GM10847 (cell line): ENCODE data around the gene BTAF1.

Experiments
- POLR2A ChIP-seq: IDR thresholded peaks from 2 replicates; pipeline ENCODE4 v1.6.1; 2011; ENCODE audit not compliant: insufficient read length; ENCODE audit errors: extremely low read depth

BTAF1 gene

DNA sequence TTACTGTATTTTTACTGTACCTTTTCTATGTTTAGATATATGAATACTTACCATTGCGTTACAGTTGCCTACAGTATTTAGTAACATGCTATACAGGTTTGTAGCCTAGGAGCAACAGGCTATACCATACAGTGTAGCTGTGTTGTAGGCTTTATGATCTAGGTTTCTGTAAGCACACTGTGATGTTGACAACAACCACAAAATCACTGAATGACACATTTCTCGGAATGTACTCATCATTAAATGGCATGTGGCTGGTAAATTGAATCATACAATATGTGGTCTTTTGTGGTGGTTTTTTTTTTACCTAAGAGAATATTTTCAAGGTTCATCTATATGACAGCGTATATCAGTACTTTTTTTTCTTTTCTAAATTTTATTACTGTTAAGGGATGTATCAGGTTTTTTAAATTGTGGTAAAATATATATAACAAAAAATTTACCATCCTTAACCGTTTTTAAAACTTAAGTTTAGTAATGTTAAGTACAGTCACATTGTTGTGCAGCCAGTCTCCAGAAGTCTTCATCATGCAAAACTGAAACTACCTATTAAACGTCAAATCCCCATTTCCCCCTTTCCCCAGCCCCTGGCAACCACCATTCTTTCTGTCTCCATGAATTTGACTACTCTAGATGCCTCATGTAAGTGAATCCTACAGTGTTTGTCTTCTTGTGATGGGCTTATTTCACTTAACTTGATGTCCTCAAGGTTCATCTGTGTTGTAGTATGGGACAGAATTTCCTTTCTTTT lies 21.5 kb downstream of the BTAF1 start:
- TF ChIP-seq POLR2A, result no peak

DNA sequence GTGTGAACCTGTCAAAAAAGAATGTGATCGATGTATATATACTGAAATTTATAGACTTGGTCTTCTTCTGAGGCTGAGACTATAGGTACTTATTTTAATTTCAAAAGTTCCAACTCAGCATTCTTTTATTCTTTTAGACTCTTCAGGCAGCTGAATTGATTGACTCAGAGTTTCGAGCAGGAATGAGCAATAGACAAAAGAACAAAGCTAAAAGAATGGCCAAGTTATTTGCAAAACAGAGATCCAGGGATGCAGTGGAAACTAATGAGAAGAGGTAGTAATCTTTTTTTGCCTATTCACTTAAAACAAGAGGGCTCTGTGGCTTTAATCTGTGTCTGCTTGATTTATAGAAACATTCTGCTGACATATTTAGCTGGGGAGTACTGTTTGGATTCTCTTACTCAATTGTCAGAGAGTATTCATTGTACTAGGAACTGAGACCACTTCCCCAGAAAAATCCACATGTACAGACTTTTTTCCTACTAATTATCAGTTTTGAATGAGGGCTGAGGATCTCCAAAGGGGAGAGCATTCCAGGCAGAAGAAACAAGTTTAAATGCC lies 30.1 kb downstream of the BTAF1 start:
- TF ChIP-seq POLR2A, result no peak

DNA sequence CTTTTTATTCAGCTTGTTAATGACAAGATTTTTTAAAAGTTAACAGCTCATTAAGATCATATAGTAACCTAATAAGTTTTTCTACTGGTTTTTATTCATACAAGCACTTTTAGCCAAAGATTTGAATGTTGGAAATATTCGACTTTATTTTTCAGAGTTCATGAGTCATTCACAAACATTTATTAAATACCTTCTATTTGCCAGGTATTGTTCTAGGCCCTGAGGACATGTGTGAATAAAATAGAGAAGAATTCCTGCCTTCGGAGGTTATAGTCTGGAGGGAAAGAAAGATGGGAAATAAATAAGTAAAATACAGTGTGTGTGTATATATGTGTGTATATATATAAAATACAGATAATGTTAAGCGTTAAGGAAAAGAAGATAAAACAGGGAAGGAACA lies 31.5 kb downstream of the BTAF1 start:
- no peak for TF ChIP-seq POLR2A

DNA sequence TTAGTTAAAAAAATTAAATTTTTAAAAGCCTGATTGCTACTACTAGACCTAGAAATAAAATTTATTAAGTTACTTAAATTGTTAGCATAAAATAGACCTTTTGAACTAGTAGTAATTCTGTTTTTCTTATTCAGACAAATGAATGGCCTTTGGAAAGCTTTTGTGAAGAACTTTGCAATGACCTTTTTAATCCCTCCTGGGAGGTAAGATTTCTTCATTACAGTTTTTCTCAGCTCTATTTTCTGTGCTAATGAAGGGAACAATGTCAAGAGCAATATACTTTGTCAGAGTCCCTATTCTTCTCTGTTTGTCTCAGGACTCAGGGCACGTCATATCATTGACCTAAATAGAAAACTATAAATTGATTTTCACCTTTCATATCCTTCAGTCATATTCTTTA lies 33.5 kb downstream of the BTAF1 start:
- no peak for TF ChIP-seq POLR2A

DNA sequence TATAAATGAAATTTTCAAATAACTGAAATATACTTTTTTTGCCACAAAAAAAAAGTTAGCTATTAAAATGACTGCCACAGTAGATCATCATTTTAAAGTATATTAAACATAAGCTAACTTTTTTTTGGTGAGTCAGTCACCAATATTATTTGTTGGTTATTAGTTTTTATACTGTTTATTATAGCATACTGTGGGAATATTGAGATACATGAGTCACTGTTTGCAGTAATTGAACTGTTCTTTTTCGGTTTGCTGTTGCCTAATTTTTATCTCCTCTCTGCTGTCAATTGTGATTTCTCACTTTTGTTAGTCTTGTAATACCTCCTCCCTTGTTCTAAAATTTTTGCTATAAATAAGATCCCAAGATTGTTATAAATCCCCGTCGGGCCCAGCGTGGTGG lies 45.7 kb downstream of the BTAF1 start:
- no peak for TF ChIP-seq POLR2A

DNA sequence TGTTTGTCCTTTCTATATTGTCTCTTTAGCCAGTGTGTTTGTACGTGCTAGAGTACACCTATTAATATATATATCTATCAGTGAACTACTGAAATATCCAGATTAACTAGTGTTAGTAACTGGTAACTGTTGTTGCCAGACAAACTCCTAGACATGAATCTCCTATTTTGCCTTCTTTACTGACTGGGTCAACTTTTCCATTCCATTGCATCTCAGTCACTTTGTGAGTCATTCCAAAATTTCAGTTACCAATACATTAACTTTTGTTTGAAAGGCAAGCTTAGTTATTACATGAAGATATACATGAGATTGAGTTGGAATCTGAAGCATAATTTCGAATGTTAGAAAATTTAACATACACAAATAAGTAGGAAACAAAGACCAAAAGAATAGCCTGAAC lies 51.4 kb downstream of the BTAF1 start:
- TF ChIP-seq POLR2A, result no peak

DNA sequence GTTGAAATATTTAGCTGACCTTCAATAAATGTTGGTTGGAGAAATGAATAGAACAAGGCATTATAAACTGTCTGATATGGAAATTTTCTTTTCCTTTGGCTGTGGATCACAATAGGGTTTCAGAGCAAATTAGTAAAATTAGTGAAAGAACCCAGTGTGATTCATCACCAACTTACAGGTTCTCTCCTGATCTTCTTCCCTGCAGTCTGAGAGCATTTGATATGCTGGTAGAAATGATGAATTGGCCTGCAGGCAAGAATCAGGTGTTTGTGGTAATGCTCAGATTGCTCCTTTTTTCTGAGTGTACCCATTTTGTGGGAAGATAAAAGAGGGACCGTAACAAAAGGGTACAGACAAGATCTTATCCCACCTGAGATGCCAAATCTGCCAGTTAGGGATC lies 51.9 kb downstream of the BTAF1 start:
- no peak for TF ChIP-seq POLR2A

DNA sequence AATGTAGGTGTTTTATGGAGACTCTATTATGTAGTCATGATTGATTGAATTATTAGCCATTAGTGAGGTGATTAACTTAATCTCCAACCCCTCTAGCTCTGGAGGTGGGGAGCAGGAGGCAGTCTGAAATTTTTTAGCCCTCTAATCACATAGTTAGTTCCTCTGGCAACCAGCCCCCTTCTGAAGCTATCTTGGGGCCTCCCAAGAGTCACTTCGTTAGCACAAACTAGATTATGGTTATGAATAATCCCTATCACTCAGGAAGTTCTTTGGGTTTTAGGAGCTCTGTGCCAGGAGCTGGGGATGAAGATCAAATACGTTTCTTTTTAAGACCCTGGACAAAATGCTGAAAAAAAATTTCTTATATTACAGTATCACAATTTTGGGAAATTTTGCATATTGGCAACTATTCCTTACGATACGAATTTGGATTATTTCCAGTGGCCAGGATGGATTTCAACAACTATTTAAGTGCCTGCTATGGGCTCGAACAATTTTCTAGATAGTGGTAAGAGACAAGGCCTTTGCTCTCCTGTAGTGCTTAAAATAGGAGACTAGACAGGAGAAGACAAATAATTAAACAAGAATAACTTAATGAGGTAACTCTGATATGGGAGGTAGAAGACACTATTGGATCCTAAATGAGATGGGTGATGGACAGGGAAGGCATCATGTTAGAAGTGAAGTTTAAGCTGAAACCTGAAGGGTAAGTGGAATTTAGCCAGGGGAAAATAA lies 52.9 kb downstream of the BTAF1 start:
- no peak for TF ChIP-seq POLR2A

DNA sequence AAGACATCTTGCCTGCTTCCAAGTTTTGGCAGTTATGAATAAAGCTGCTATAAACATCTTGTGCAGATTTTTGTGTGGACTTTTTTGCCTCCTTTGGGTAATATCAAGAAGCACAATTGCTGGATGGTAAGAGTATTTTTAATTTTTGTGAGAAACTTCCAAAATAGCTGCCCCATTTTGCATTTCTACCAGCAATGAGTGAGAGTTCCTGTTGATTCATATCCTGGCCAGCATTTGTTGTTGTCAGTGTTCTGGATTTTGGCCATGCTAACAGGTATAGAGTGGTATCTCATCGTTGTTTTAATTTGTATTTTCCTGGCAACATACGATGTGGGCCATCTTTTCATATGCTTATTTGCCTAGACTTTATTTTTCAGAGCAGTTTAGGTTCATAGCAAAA lies 53.9 kb downstream of the BTAF1 start:
- TF ChIP-seq POLR2A, result no peak

DNA sequence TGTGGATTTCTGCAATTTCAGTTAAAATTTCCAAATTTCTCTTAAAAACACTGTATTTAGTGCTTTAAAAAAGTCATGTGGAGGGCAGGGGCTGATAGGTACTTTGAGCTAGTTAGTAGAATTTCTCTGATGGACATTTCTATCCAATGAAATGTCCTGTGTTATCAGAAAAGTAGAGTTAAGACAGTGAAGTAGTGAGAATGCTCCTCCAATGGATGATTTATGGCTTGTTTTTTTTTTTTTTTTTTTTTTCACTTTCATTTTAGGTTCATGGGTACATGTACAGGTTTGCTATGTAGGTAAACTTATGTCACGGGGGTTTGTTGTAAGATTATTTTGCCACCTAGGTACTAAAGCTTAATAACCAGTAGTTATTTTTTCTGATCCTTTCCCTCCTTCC lies 55.0 kb downstream of the BTAF1 start:
- no peak for TF ChIP-seq POLR2A

DNA sequence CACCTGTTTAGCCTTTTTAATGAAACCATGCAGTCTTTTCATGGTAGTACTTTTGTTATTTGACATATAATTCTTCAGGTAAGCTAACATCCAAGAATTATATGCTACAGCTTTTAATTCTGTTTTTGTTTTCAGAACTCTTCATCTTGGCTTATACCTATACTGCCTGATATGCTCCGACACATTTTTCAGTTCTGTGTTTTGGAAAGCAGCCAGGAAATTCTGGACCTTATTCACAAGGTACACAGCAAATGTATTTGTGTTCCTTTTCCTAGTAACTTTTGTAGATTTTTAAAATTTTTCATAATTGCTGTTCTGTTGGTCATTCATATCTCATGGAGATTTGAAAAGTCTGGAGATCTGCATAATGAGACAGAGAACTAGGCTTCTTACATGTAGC lies 56.7 kb downstream of the BTAF1 start:
- TF ChIP-seq POLR2A, result no peak

DNA sequence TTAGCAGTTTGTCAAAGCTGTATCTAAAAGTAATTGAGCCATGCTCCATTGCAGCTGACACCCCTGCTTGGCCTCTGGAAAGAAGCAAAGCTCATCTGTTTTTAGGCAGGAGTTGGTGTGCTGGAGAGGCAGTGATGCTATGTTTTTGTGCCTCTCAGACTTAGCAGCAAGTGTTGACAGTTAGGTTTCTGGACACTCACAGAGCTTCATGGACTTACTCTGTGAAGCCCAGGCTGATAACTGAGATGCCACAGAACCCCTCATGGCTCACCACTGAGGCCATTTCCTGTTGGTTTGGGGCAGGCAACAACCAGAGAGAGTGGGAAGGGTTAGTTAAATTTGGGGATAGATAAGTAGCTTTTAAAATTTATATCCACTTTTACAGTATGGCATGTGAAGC lies 59.8 kb downstream of the BTAF1 start:
- no peak for TF ChIP-seq POLR2A

DNA sequence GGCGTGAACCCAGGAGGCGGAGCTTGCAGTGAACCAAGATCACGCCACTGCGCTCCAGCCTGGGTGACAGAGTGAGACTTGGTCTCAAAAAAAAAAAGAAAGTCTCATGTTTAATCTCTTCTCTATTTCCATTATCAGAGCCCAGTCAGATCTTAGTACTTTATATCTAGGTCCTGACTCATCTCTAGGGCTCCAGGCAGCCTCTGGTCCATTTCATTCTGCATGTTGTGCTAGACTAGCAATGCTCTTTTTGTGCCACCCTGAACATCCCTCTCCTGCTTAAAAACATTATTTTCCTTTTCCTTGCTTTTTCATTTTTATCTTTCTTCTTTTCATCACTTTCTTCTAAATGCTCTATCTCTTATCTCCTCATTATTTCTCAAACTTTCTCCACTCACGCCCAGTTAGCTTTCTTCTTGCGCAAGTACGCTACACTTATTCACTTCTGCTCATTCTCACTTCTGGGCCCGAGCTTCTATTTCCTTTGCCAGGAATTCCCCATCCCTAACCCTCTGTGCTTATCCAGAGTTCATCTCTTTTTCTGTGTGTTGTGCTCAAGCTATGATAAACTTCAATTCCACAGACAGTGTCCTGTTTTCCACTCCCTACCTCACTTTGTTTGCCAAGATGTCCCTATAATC lies 63.9 kb downstream of the BTAF1 start:
- TF ChIP-seq POLR2A, result no peak

DNA sequence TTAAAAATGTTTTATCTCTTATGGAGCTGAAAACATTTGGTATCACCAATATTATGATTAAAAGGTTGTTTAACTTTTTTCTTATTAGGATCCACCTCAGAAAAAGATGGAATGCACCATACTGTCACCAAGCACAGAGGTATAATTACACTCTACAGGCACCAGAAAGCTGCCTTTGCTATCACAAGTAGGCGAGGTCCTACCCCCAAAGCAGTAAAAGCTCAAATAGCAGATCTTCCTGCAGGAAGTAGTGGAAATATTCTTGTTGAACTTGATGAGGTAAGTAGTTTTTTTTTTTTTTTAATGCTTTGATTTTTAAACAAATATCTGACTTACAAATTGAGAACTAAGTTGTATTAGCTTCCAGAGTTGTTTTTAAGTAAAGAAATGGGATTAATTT lies 68.5 kb downstream of the BTAF1 start:
- no peak for TF ChIP-seq POLR2A

DNA sequence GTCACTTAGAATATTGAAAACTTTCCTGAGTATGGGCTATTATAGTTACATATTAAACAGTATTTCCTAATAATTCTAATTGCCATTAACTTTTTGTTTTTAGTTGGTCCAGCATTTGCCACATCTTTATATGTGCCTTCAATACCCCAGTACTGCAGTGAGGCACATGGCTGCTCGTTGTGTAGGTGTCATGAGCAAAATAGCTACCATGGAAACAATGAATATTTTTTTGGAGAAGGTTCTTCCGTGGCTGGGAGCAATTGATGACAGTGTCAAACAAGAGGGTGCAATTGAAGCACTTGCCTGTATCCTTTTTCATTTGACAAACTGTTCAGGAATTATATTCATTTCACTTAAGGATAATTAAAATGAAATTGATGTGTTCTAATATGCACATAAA lies 72.7 kb downstream of the BTAF1 start:
- no peak for TF ChIP-seq POLR2A

DNA sequence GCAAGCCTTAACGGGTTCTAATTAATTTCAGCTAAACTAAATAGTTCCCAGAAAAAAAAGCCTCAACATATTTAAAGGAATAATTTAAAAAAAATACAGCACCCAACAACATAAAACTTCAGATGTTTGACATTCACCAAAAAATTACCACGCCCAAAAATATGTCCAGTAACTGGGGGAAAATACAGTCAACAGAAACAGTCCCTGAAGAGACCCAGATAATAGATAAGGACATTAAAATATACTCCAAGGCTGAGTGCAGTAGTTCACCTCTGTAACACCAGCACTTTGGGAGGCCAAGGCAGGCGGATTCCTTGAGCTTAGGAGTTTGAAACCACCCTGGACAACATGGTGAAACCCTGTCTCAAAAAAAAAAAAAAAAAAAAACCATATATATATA lies 78.0 kb downstream of the BTAF1 start:
- no peak for TF ChIP-seq POLR2A
